T47D (cell line): Measurements from ENCODE around the gene BMPER.

Source experiments
- DNase-seq, 2 experiments: peaks; one replicate each; pipeline versions ENCODE4 v3.0.0 to v3.0.0-alpha.2; 2011 to 2012; ENCODE audit warnings: low read depth in 1 of 2, low spot score in 1 of 2
- JUND ChIP-seq: IDR thresholded peaks from 2 replicates; pipeline ENCODE4 v1.6.1; 2012; ENCODE audit warnings: low read depth
- in situ Hi-C: cut with HindIII; loops from 2 replicates; pipeline ENCODE4 v1.10.0; 2016; ENCODE audit warnings: low sequenced_read_pairs, low pct_unique_long_range_greater_than_20kb

Gene BMPER

DNA sequence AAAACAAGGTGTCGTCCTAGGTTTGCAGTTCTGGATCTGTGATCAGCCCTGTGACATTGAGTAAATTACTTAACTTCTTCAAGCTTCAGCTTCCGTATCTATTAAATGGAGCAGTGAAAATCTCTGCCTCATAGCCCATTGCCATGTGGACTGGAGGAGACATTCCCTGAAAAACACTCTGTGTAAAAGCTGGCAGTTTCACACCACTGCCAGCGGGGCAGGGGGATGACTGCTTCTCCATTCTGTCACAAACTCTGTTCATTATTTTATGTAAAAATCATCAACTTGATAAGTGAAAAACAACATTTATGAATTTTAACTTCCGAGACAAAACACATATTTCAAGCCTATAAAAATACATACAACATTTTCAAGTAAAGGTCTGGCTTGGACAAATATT, 234.7 kb downstream of the BMPER start:
- no peak for DNase-seq
- in situ Hi-C loops: no loop called here
- TF ChIP-seq JUND: no peak

DNA sequence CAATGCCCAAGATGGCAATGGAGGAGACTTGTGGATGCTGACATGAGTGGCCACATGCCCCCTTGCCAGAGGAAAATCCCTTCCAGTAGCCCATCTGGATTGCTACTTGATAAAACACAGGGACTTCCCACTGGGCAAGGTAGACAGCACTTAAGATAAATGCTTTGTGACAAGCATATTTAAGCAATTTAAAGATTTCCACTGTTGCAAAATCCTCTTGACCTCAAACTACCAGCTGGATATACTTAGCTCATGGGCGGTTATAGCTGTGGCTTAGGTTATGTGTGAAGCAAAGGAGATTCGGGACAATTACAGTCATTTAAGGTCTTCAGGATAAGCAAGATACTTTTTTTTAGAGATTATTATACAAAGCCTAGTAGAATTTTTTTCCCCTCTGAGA, 238.1 kb downstream of the BMPER start:
- no peak for DNase-seq
- TF ChIP-seq JUND: no peak
- in situ Hi-C loops: no loop called here

DNA sequence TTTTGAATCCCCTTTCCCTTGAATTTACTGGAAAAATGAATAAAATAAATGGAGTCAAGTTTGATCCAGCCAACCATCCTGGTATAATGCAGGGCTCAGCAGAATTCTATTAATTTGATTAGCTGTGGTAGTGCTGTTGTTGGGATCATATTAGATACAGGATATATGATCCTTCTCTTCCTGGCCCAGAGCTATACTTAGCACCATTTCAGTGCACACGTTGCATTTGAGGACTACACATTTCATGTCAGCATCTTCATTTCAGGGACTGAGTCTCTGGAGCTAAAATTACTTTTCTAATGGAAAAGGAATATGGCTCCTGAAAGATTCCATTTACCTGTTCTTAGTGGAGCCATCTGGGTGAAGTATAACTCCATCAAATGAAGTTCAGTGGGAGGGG, 240.3 kb downstream of the BMPER start:
- in situ Hi-C loops: no loop called here
- no peak for TF ChIP-seq JUND
- DNase-seq: no peak

DNA sequence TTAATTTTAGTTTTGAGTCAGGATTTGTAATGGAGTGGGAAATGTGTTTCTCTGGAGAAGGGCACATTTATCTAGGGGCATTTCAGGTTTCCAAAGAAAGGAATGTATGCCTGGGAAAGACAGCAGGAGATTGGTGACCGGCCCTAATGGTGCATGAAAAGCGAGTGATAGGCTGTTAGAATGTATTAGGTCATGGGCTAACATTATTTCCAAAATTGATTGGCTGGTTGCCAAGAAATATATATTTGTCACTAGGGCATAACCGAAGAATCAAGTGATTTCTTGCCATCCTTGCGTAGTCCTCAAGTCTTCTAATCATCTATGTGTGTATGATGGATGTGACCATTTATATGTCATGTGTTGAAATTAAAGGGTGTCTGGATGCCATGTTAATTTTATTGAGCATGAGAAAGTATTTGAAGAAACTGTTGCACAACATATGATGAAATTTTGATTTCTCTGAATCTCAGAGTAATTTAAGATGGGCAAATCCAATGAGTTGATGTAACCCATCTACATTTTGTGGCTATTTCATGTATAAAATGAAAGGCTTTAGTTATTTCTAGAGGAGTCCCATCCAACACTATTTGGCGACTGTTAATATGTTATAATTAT, 248.4 kb downstream of the BMPER start:
- no peak for TF ChIP-seq JUND
- DNase-seq: no peak
- in situ Hi-C loops: no loop called here

DNA sequence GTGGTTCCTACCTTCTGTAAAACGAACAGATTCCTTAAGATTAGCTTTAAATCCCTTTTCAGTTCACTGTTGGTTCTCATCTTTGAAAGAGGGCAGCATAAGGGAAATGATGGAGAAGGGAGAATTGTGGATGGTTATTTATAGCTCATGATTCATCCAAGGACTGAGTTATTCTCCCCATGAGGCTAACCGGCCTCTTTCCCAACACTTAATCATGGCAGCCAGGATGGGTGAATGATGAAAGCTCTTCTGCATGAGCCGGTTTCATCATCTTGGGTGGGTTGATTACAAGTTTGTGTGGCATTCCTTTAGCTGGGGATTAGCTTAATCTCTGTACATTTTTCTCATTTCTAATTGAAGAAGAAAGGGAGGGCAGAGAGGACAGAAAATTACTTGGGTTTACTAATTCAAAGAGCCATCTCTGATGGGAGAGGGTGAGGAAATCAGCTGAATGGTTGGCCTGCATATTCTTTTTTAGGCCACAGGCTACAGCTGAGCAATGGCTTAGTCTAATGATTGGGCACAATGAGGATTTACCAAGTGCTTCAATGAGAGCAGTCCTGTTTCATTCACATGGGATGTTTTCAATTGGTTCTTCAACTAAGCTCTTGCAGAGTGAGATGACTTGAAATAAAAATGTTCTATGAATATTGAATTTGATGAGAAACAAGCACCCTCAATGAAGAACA, 250.0 kb downstream of the BMPER start:
- TF ChIP-seq JUND: no peak
- no peak for DNase-seq
- in situ Hi-C loops: no loop called here

DNA sequence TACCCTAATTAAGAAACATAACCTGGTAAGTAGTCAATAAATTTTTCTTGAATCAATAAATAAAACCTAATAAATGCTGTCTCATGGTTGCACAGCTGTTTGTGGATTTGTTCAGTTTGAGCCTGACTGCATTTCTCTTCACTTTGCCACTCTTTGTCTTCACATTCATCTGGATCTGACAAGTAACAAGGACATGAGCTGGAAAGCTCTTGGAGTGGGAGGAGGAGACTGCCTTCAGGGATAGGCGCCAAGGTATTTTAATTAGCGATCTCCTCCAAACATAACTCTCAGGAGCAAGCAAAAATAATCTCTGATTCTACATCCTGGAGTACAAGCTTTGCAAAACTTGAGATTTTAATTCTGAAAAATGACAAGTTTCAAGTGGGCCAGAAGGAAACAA, 251.0 kb downstream of the BMPER start:
- DNase-seq: peak; percentile 53 to 87
- in situ Hi-C loops: no loop called here
- TF ChIP-seq JUND: peak; percentile 66; the same call in 1 of the 2 replicates

DNA sequence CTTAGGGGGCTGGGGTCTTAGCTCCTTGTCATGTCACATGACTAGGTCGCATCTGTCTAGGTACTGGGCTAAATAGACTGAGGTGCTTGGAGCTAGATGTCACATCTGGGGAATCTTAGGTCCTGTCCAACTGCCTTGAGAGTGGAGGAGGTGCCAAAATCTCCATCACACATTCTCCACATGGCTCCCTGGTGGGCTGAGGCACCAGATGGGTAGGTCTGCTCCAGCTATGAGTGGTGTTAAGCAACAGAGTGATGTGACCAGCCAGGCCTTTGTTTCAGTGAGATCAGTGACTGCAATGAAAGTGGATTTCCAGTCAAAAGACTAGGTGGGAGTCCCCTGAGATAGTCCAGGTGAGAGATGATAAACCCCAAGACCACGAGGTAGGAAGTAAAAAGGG, 251.8 kb downstream of the BMPER start:
- TF ChIP-seq JUND: no peak
- no peak for DNase-seq
- in situ Hi-C loops: no loop called here

DNA sequence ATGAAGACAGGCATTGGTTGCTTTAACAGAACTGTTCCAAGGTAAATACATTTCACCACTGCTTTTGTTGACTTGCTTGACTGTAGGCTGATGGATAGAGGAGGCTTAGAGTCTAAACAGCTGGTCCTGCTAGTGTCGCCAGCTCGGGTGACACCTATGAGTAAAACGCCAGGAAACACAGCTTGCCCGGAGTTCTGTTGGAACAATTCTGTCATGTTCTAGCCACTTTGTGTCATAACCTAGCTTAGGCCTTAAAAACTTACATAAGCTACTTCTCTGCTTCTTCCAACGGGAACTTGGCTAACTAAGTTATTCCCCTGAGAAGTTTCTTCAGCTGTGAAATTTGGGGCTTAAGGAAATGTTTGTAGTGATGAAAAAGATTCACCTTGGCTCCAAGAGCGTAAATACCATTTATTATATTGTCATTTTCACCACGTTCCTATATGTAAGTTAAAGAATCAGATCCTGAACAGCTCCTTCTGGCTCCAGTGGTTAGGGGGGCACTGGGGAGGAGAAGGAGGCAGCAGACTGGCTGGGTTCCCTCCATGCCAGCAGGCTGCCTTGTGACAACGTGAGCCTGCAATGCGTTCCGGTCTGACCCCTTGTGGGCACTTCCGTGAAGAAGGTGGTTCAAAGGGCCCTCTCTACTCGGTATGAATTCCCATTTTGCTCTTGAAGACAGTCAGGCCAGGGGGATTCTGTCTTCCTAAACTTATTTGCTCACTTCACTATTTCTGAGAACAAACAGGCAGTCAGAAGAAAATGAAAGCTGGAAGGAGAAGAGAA, 253.2 kb downstream of the BMPER start:
- in situ Hi-C loops: no loop called here
- peak; percentile 39 to 95 for DNase-seq
- 0 out of 2 replicates have a peak, but pooled peaks have one; percentile 41 for TF ChIP-seq JUND

DNA sequence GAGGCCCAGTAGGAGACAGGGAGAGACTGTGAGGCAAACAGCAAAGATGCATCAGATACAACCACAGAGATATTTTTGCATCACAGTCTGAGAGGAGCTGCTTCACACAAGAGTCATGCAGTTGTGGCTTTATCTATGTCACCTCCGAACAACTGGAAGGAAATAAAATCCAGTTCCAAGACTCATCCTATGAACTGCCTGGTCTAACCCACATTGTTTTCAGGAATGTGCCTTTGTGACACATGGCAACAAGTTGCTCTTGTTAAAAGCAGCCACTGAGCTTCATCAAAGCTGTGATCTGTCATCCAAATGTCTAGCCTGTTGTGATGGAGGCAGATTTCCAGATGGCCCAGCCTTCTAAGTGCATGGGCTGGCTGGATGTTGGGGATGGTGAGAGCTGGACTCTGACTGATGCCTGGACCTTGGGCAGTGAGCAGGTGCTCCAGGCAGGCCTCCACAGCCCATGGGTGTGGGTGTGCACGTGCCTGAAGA, 255.0 kb downstream of the BMPER start:
- no peak for DNase-seq
- no peak for TF ChIP-seq JUND
- in situ Hi-C loops: no loop called here

DNA sequence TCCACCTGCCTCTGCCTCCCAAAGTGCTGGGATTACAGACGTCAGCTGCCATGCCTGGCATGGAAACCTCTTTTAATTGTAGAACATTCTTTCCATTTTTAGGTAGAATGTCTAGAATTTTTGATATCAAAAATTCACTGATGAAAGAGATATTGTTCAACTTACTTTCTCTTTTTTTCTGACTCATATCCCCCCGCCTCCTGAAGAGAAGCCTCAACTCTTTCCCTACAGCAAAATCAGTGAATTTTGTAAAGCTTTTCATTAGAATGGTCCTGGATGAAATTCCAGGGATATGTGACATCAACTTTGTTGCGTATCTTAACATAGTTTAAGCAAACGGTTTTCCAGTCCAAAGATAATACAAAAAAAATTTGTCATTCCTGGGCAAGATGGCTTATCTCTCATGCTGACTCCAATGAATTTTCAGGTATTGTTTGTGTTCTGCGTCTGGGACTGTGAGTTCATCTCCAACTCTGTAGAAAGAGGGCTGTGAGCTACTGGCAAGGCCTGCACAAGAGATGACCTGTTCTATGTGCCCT, 256.8 kb downstream of the BMPER start:
- in situ Hi-C loops: no loop called here
- DNase-seq: no peak
- TF ChIP-seq JUND: no peak

DNA sequence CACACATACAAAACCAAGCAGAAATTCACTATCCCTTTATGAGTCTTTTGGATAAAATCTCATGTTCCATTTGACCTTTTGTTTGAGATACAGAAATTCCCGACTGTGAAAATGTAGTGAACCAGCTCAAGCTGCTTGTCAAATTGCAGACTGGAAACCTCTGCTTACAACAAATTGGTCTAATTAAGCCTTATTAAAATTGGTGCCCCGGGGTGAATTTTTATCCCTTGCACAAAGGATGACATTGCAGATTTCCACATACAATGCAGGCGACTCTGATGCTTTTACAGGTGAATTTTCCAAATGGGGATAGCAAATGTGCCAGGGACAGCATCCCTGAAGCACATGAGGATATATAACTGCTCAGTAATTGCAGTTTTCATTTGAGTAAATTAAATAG, 257.3 kb downstream of the BMPER start:
- no peak for TF ChIP-seq JUND
- DNase-seq: no peak
- in situ Hi-C loops: no loop called here

DNA sequence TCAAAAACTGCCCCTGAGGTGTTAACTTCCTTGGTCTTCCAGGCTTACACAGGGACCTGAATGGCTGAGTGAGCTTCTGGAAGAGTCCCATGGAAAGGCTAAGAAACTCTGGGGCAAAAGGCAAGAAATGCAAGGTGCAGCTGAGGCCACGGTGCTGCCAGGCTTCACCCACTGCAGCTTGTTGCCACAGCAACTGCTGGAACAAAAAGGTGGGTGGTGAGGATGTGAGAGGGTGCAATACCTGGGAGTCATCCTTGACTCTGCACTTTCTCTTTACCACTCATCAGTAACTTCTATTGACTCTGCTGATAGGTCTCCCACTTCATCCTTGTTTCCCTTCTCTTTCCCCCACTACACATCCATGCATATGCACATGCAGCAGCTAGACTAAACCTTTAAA, 258.6 kb downstream of the BMPER start:
- no peak for DNase-seq
- in situ Hi-C loops: no loop called here
- TF ChIP-seq JUND: no peak

DNA sequence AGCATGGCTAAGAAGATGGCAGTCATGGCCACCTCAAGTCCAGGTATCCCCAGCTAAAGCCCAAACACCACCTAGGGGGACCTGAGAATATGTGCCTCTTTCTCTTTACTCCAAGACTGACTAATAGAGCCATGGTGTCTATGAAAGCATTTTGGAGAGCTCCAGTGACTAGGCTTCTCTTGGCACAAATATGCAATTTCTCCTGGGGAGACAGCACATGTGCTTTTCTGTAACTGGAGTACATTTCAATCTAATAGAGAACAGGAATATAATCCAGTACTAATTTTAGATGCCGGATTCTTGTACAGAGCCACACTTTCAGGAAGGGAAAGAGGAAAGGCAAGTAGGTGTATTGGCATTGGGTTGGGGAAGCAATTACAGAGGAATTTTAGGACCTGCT, 260.1 kb downstream of the BMPER start:
- TF ChIP-seq JUND: no peak
- in situ Hi-C loops: no loop called here
- no peak for DNase-seq
